Measurements from ENCODE around the gene SDR39U1. TPM values are rescaled to one million over a fixed set of nuclear protein-coding genes. Genes with fewer than 3 reads are reported as not detected.

Gene SDR39U1
- total RNA-seq, 1 experiment from 2014 or later: 24.7 TPM

DNA sequence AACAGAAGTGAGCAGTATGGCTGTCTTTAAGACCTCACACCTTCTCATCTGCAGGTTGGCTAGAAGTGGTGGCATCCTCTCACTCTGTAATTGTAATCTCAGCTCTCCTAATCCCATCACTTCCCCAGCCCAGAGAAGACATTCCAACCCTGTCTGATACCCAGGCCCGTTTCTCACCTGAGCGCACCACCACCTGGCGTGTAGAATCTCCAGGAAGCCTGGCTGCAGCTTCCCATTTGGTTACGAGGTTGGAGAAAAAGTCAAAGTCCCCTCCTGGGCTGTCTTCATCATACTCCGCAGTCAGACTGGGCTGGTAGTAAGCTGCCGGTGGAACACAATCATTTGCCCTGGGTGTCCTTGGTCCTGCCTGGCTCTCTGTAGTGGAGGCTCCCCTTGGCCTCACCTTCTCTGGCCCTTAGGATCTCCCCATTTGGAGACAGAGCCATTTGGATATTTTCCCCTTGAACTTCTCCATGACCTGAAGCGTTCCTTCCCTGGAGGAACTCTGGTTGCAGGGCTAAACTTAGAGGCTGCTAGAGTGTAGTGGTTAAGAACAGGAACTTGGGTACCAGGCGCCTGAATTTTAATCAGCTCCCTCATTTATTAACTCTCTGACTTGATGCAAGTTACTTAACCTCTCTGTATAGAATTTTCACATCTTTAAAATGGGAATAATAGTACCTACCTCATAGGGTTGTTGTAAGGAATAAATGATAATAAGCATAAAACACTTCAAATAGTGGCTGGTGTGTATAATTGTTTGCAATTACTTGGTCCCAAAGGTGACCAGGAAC lies 1.8 kb downstream of the SDR39U1 start:
- CTCF ChIA-PET: interaction anchor here (0.6 to 1.8 kb wide), 2 partner anchors 9 to 143 kb away, joined by 3 to 11 read pairs; no protein-coding TSS in a partner anchor
- H3K4me2 ChIP-seq (ENCODE audit: low read length): peak overlapping the region; percentile 97

DNA sequence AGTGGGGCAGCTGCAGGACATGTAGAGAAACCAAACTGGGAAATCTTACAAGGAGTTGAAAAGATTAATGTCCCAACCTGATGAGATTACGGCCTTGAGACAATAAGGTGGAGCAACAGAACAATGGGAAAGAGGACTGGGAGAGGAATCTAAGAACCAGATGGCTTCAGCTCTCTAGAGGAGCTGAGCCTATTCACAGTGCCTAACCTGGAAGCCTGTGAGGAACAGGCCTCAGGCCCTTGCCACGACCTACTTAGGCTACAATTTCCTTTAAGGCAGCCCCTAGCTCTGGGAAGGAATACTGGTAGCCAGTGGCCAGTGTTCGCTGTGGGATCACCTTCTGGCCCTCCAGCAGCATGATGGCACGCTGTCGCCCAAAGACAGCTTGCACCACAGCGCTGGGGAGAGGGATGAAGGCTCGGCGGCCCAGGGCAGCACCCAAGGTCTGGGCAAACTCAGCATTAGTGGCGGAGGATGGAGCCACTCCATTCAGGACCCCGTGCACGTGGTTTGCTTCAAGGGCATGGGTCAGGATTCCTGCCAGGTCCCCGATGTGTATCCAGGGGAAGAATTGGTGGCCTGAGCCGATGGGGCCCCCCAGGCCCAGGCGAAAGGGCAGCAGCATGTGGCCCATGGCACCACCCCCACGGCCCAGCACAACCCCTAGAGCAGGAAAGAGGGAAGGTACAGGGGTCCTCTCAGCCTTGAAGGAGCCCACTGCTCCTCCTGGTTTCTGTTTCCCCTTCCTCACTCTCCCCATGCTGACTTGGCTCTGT lies 2.6 kb downstream of the SDR39U1 start:
- intact Hi-C loops (cut with micrococcal nuclease): loop anchor here (5.0 kb wide), 1 partner anchor 237 kb away; no protein-coding TSS in a partner anchor
- TF ChIP-seq EZH2 (IDR thresholded peaks at IDR 0.05; ENCODE audit: low read length, unreplicated experiment) (no peak), EZH2phosphoT487 (IDR thresholded peaks at IDR 0.05; ENCODE audit: borderline replicate concordance, low read length) (no peak)
- TF ChIP-seq, protein P1, sequence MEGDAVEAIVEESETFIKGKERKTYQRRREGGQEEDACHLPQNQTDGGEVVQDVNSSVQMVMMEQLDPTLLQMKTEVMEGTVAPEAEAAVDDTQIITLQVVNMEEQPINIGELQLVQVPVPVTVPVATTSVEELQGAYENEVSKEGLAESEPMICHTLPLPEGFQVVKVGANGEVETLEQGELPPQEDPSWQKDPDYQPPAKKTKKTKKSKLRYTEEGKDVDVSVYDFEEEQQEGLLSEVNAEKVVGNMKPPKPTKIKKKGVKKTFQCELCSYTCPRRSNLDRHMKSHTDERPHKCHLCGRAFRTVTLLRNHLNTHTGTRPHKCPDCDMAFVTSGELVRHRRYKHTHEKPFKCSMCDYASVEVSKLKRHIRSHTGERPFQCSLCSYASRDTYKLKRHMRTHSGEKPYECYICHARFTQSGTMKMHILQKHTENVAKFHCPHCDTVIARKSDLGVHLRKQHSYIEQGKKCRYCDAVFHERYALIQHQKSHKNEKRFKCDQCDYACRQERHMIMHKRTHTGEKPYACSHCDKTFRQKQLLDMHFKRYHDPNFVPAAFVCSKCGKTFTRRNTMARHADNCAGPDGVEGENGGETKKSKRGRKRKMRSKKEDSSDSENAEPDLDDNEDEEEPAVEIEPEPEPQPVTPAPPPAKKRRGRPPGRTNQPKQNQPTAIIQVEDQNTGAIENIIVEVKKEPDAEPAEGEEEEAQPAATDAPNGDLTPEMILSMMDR (conservative IDR thresholded peaks at IDR 0.05; ENCODE audit: low read depth, low read length): no peak
- no peaks in the 10 kb centered on the region for H3K9me2 ChIP-seq (replicated peaks; ENCODE audit: low read length)
- H3K27ac ChIP-seq (ENCODE audit: low read length): no peak overlapping the region
- POLR2A ChIA-PET (ENCODE audit: unreplicated experiment): no interaction called here
- no peaks in the 10 kb centered on the region for H3F3A ChIP-seq (ENCODE audit: low read length, unreplicated experiment)
- no peak overlapping the region for H3K4me2 ChIP-seq (ENCODE audit: low read length)
- ATAC-seq (no peak), DNase-seq (no peak)
- H2AFZ ChIP-seq (ENCODE audit: low read length): no peak overlapping the region
- H3K4me1 ChIP-seq (ENCODE audit: insufficient read depth, low read length): peaks cover 18% of the 10 kb centered on the region
- no peaks in the 10 kb centered on the region for H4K20me1 ChIP-seq (ENCODE audit: low read length)
- peaks cover 28% of the 10 kb centered on the region for H3K79me2 ChIP-seq (ENCODE audit: low read length)
- no peaks in the 10 kb centered on the region for H3K27me3 ChIP-seq (ENCODE audit: low read length)
- BruUV-seq (replicated peaks): no TSS peak
- no peaks in the 10 kb centered on the region for H3K9me3 ChIP-seq (ENCODE audit: low read length)
- CTCF ChIA-PET: no interaction called here
- H3K4me3 ChIP-seq (ENCODE audit: low read length): no peak overlapping the region
- H3K9ac ChIP-seq (ENCODE audit: low read length): no peak overlapping the region
- H3K36me3 ChIP-seq (ENCODE audit: low read depth, low read length): peaks cover 18% of the 10 kb centered on the region; the same call in 1 of the 2 replicates

More for the DNA sequence above, 1.8 kb downstream of the SDR39U1 start:
- no peaks in the 10 kb centered on the region for H3K27me3 ChIP-seq (ENCODE audit: low read length)
- H3K9me2 ChIP-seq (replicated peaks; ENCODE audit: low read length): no peaks in the 10 kb centered on the region
- POLR2A ChIA-PET (ENCODE audit: unreplicated experiment): interaction anchor here (0.5 kb wide), 1 partner anchor 125 kb away, joined by 7 read pairs; no protein-coding TSS in a partner anchor
- DNase-seq: no peak
- H3F3A ChIP-seq (ENCODE audit: low read length, unreplicated experiment): no peaks in the 10 kb centered on the region
- H3K79me2 ChIP-seq (ENCODE audit: low read length): peaks cover 28% of the 10 kb centered on the region
- no TSS peak for BruUV-seq (replicated peaks)
- H3K4me3 ChIP-seq (ENCODE audit: low read length): peak overlapping the region; percentile 84
- no peak overlapping the region for H3K27ac ChIP-seq (ENCODE audit: low read length)
- peaks cover 18% of the 10 kb centered on the region; the same call in 1 of the 2 replicates for H3K36me3 ChIP-seq (ENCODE audit: low read depth, low read length)
- ATAC-seq: no peak
- H4K20me1 ChIP-seq (ENCODE audit: low read length): no peaks in the 10 kb centered on the region
- intact Hi-C loops (cut with micrococcal nuclease): loop anchor here (5.0 kb wide), 1 partner anchor 236 kb away; no protein-coding TSS in a partner anchor
- TF ChIP-seq EZH2 (IDR thresholded peaks at IDR 0.05; ENCODE audit: low read length, unreplicated experiment) (no peak), EZH2phosphoT487 (IDR thresholded peaks at IDR 0.05; ENCODE audit: borderline replicate concordance, low read length) (no peak)
- TF ChIP-seq, protein P1 (conservative IDR thresholded peaks at IDR 0.05; ENCODE audit: low read depth, low read length): no peak
- H3K9me3 ChIP-seq (ENCODE audit: low read length): no peaks in the 10 kb centered on the region
- peaks cover 18% of the 10 kb centered on the region for H3K4me1 ChIP-seq (ENCODE audit: insufficient read depth, low read length)
- no peak overlapping the region for H3K9ac ChIP-seq (ENCODE audit: low read length)
- no peak overlapping the region for H2AFZ ChIP-seq (ENCODE audit: low read length)

All from PC-3 (cell line).